ENCODE measurements around the gene UBE2F.

DNA sequence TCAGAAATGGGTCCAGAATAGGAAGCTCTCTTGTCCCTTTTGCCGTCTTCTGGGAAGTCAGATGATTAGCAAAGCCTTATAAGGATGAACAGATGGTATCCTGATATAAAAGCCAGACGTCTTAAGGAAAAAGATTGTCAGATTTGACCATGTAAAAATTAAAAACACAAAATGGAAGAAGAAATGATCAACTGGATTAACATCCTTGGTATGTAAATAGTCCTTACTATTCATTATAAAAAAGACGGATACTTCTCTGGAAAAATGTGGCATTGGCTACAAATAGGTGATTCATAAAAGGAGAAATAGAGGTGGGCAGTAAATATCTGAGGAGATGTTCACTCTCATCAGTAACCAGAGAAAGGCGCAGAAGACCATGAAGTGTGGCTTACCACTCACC, 60.2 kb downstream of the UBE2F start:
- TF ChIP-seq, protein P1, sequence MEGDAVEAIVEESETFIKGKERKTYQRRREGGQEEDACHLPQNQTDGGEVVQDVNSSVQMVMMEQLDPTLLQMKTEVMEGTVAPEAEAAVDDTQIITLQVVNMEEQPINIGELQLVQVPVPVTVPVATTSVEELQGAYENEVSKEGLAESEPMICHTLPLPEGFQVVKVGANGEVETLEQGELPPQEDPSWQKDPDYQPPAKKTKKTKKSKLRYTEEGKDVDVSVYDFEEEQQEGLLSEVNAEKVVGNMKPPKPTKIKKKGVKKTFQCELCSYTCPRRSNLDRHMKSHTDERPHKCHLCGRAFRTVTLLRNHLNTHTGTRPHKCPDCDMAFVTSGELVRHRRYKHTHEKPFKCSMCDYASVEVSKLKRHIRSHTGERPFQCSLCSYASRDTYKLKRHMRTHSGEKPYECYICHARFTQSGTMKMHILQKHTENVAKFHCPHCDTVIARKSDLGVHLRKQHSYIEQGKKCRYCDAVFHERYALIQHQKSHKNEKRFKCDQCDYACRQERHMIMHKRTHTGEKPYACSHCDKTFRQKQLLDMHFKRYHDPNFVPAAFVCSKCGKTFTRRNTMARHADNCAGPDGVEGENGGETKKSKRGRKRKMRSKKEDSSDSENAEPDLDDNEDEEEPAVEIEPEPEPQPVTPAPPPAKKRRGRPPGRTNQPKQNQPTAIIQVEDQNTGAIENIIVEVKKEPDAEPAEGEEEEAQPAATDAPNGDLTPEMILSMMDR (IDR thresholded peaks at IDR 0.05) = no peak
- TF ChIP-seq POLR2A (IDR thresholded peaks at IDR 0.05) = no peak

Measured in uterus (tissue), 2 donors.